ENCODE data around the gene DEDD. TPM values are rescaled to one million over a fixed set of nuclear protein-coding genes. Genes with fewer than 3 reads are reported as not detected.

Gene DEDD
- total and polyA plus RNA-seq, 10 of the 15 experiments (the other 5 are each of a cell fraction or from before 2014, with no cell fraction given): 13.6 to 33.9 (median 30.3) TPM

DNA sequence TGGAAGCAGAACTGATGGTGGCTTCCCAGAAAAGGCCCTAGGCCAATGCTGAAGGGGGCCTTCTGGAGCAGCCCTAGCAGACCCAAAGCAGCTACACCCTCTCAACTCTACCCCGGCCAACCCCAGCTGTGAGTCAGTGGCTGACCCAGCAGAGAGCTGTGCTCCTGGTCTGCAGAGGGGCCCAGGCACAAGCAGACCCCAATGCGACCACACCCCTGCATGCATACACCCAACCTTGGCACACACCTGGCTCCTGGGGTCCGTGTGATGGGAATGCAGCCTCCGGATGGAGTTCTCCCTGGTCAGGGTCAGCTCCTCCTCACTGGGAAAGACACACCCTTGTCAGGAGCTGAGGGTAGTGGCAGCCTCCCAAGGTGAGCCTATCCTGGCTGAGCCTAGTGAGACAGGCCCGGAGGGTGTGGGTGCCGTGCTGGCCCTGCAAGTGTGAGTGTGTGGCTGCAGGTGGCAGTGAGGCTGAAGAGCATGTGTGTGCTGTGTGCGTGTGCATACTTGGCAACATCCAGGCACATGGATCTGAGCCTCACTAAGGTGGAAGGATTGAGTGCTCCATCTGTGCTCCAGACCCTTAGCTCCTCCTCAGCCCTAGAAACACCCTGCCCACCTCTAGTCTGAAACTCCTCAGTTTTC, 58.9 kb downstream of the DEDD start:
- ATAC-seq (no peak), DNase-seq (ENCODE audit: low read depth, low spot score) (no peak), FAIRE-seq (no peak)
- Histone ChIP-seq H3K9me3 (replicated peaks; ENCODE audit: control insufficient read depth, insufficient read depth, low read length) (no peaks in the 10 kb centered on the region), H3K9ac (ENCODE audit: control insufficient read depth, insufficient read depth, low read length) (no peak overlapping the region), H2AFZ (ENCODE audit: control insufficient read depth, low read depth, low read length) (no peak overlapping the region), H3K27me3 (replicated peaks in 1 of 2; ENCODE audit: control insufficient read depth in 2 of 2, insufficient read depth in 2 of 2, low read length in 1 of 2) (no peaks in the 10 kb centered on the region), H3K27ac (ENCODE audit: control insufficient read depth, insufficient read depth) (no peak overlapping the region), H3K79me2 (ENCODE audit: control insufficient read depth, insufficient read depth, low read length) (peaks cover 13% of the 10 kb centered on the region), H3K4me2 (ENCODE audit: control insufficient read depth, insufficient read depth) (no peak overlapping the region; the same call in 1 of the 2 replicates), H3K4me1 (ENCODE audit: control insufficient read depth, insufficient read depth, low read length) (peaks cover 11% of the 10 kb centered on the region), H4K20me1 (ENCODE audit: control insufficient read depth, insufficient read depth) (no peaks in the 10 kb centered on the region), H3K36me3 (ENCODE audit: control insufficient read depth in 2 of 2, insufficient read depth in 2 of 2, low read length in 1 of 2) (no peaks in the 10 kb centered on the region), H3K4me3 (no peak overlapping the region)
- ChIA-PET POLR2A (interaction anchor here (0.6 kb wide), 1 partner anchor 197 kb away, joined by 3 read pairs; no protein-coding TSS in a partner anchor), CTCF (interaction anchor here (0.7 to 4.8 kb wide), 6 partner anchors 19 to 559 kb away, joined by 3 to 52 read pairs (median 3); no protein-coding TSS in a partner anchor), RAD21 (ENCODE audit: unreplicated experiment) (interaction anchor here (1.3 to 6.4 kb wide), 2 partner anchors 22 to 29 kb away, joined by 3 to 90 read pairs; partner anchors contain the start of gene KLHDC9), SMC1A (ENCODE audit: uncharacterized antibody, unreplicated experiment) (interaction anchor here (0.8 to 1.3 kb wide), 2 partner anchors 21 to 76 kb away, joined by 5 read pairs; no protein-coding TSS in a partner anchor)
- intact Hi-C loops (cut with micrococcal nuclease; ENCODE audit: unreplicated experiment) (no loop called here), in situ Hi-C loops (cut with MboI) (no loop called here)
- BruUV-seq (replicated peaks): no TSS peak
- WGBS (ENCODE audit: insufficient coverage, insufficient replicate concordance, low lambda C conversion rate, missing lambda C conversion rate): 60% methylated on average over 7 of the region's 7 CpGs
- no peak for TF ChIP-seq RAD51 (IDR thresholded peaks at IDR 0.05)

- H3K27me3 ChIP-seq (replicated peaks in 1 of 2; ENCODE audit: control insufficient read depth in 2 of 2, insufficient read depth in 2 of 2, low read length in 1 of 2): no peaks in the 10 kb centered on the region
- peaks cover 20% of the 10 kb centered on the region for H3K79me2 ChIP-seq (ENCODE audit: control insufficient read depth, insufficient read depth, low read length)
- ATAC-seq: no peak
- intact Hi-C loops (cut with micrococcal nuclease; ENCODE audit: unreplicated experiment) (no loop called here), in situ Hi-C loops (cut with MboI) (no loop called here)
- CTCF ChIA-PET: interaction anchor here (1.2 to 7.4 kb wide), 3 partner anchors 24 to 66 kb away, joined by 3 to 111 read pairs (median 52); partner anchors contain the start of gene KLHDC9
- H3K27ac ChIP-seq (ENCODE audit: control insufficient read depth, insufficient read depth): no peak overlapping the region
- H2AFZ ChIP-seq (ENCODE audit: control insufficient read depth, low read depth, low read length): no peak overlapping the region
- BruUV-seq (replicated peaks): no TSS peak
- no peaks in the 10 kb centered on the region for H3K9me3 ChIP-seq (replicated peaks; ENCODE audit: control insufficient read depth, insufficient read depth, low read length)
- H3K4me1 ChIP-seq (ENCODE audit: control insufficient read depth, insufficient read depth, low read length): peaks cover 11% of the 10 kb centered on the region
- H3K36me3 ChIP-seq (ENCODE audit: control insufficient read depth in 2 of 2, insufficient read depth in 2 of 2, low read length in 1 of 2): no peaks in the 10 kb centered on the region
- H3K4me3 ChIP-seq: no peak overlapping the region
- H4K20me1 ChIP-seq (ENCODE audit: control insufficient read depth, insufficient read depth): no peaks in the 10 kb centered on the region
- POLR2A ChIA-PET: interaction anchor here (5.6 kb wide), 1 partner anchor 24 kb away, joined by 66 read pairs; the partner anchor contains the start of gene KLHDC9
- no peak for FAIRE-seq
- WGBS (ENCODE audit: insufficient coverage, insufficient replicate concordance, low lambda C conversion rate, missing lambda C conversion rate): 91% methylated on average over 19 of the region's 19 CpGs
- SMC1A ChIA-PET (ENCODE audit: uncharacterized antibody, unreplicated experiment): interaction anchor here (6.7 to 9.0 kb wide), 2 partner anchors 23 to 26 kb away, joined by 110 to 134 read pairs; partner anchors contain the start of genes KLHDC9 and USF1
- no peak overlapping the region; the same call in 1 of the 2 replicates for H3K4me2 ChIP-seq (ENCODE audit: control insufficient read depth, insufficient read depth)
- H3K9ac ChIP-seq (ENCODE audit: control insufficient read depth, insufficient read depth, low read length): no peak overlapping the region
- no peak for DNase-seq (ENCODE audit: low read depth, low spot score)
- RAD21 ChIA-PET (ENCODE audit: unreplicated experiment): interaction anchor here (6.4 kb wide), 1 partner anchor 23 kb away, joined by 90 read pairs; the partner anchor contains the start of gene KLHDC9
- no peak for TF ChIP-seq DPF2 (IDR thresholded peaks at IDR 0.05)
- no peak for TF ChIP-seq HDAC2 (IDR thresholded peaks at IDR 0.05)
- TF ChIP-seq SIX5 (IDR thresholded peaks at IDR 0.05; ENCODE audit: low read depth, low read length, severe bottlenecking): no peak
- no peak for TF ChIP-seq IKZF2 (IDR thresholded peaks at IDR 0.05)
- no peak for TF ChIP-seq GATAD2B (conservative IDR thresholded peaks at IDR 0.05; ENCODE audit: low read depth)
- no peak for TF ChIP-seq BCLAF1 (IDR thresholded peaks at IDR 0.05)
- no peak for TF ChIP-seq RAD21 (IDR thresholded peaks at IDR 0.05; ENCODE audit: insufficient read depth, low read depth, low read length)
- no peak for TF ChIP-seq SPI1 (IDR thresholded peaks at IDR 0.05; ENCODE audit: borderline replicate concordance, insufficient read depth, low read depth, low read length)
- no peak for TF ChIP-seq BRCA1 (IDR thresholded peaks at IDR 0.05; ENCODE audit: low read depth, low read length)
- TF ChIP-seq, protein P1, sequence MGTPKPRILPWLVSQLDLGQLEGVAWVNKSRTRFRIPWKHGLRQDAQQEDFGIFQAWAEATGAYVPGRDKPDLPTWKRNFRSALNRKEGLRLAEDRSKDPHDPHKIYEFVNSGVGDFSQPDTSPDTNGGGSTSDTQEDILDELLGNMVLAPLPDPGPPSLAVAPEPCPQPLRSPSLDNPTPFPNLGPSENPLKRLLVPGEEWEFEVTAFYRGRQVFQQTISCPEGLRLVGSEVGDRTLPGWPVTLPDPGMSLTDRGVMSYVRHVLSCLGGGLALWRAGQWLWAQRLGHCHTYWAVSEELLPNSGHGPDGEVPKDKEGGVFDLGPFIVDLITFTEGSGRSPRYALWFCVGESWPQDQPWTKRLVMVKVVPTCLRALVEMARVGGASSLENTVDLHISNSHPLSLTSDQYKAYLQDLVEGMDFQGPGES (IDR thresholded peaks at IDR 0.05): no peak
- no peak for TF ChIP-seq MTA3 (IDR thresholded peaks at IDR 0.05; ENCODE audit: borderline replicate concordance, low read length)
Measured at GRCh38 chr1:161072751-161073449, 59.6 kb downstream of the DEDD start.

All from GM12878 (cell line).